ENCODE data around the gene ARHGEF10L.

GRCh38 chr1:17744666-17745478 lies 205.4 kb downstream of the ARHGEF10L start:
- TF ChIP-seq POLR2A (IDR thresholded peaks at IDR 0.05) (no peak), CTCF (IDR thresholded peaks at IDR 0.05) (no peak)

Data from vagina (tissue), 2 donors.